ENCODE measurements around the gene SERGEF. TPM values are rescaled to one million over a fixed set of nuclear protein-coding genes. Genes with fewer than 3 reads are reported as not detected.

The SERGEF gene
- total and polyA plus RNA-seq, 10 of the 15 experiments (the other 5 are each of a cell fraction or from before 2014, with no cell fraction given) = 14.6 to 27.8 (median 22.4) TPM

GRCh38 chr11:17936790-17937189 lies 76.1 kb downstream of the SERGEF start:
- SMC1A ChIA-PET (ENCODE audit: uncharacterized antibody, unreplicated experiment) = no interaction called here
- no peaks in the 10 kb centered on the region for H3K79me2 ChIP-seq (ENCODE audit: control insufficient read depth, insufficient read depth, low read length)
- H3K36me3 ChIP-seq (ENCODE audit: control insufficient read depth in 2 of 2, insufficient read depth in 2 of 2, low read length in 1 of 2) = no peaks in the 10 kb centered on the region; a peak in 1 of 4 replicates
- H3K27me3 ChIP-seq (replicated peaks in 1 of 2; ENCODE audit: control insufficient read depth in 2 of 2, insufficient read depth in 2 of 2, low read length in 1 of 2) = no peaks in the 10 kb centered on the region
- intact Hi-C loops (cut with micrococcal nuclease; ENCODE audit: unreplicated experiment) = no loop called here
- H3K9me3 ChIP-seq (replicated peaks; ENCODE audit: control insufficient read depth, insufficient read depth, low read length) = no peaks in the 10 kb centered on the region
- no peak overlapping the region for H3K9ac ChIP-seq (ENCODE audit: control insufficient read depth, insufficient read depth, low read length)
- RAD21 ChIA-PET (ENCODE audit: unreplicated experiment) = no interaction called here
- POLR2A ChIA-PET = no interaction called here
- H4K20me1 ChIP-seq (ENCODE audit: control insufficient read depth, insufficient read depth) = no peaks in the 10 kb centered on the region
- no TSS peak for BruUV-seq (replicated peaks)
- FAIRE-seq (no peak), DNase-seq (ENCODE audit: low read depth, low spot score) (no peak), ATAC-seq (no peak)
- no peak overlapping the region for H2AFZ ChIP-seq (ENCODE audit: control insufficient read depth, low read depth, low read length)
- H3K4me3 ChIP-seq = no peak overlapping the region
- CTCF ChIA-PET = no interaction called here
- no peaks in the 10 kb centered on the region for H3K4me1 ChIP-seq (ENCODE audit: control insufficient read depth, insufficient read depth, low read length)
- no peak overlapping the region for H3K4me2 ChIP-seq (ENCODE audit: control insufficient read depth, insufficient read depth)
- WGBS (ENCODE audit: insufficient coverage, insufficient replicate concordance, low lambda C conversion rate, missing lambda C conversion rate) = 100% methylated on average over 1 of the region's 1 CpG
- no peak overlapping the region for H3K27ac ChIP-seq (ENCODE audit: control insufficient read depth, insufficient read depth)
- in situ Hi-C loops (cut with MboI) = no loop called here
- TF ChIP-seq, protein P1, sequence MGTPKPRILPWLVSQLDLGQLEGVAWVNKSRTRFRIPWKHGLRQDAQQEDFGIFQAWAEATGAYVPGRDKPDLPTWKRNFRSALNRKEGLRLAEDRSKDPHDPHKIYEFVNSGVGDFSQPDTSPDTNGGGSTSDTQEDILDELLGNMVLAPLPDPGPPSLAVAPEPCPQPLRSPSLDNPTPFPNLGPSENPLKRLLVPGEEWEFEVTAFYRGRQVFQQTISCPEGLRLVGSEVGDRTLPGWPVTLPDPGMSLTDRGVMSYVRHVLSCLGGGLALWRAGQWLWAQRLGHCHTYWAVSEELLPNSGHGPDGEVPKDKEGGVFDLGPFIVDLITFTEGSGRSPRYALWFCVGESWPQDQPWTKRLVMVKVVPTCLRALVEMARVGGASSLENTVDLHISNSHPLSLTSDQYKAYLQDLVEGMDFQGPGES (IDR thresholded peaks at IDR 0.05) = no peak
- TF ChIP-seq HDAC6 (IDR thresholded peaks at IDR 0.05; ENCODE audit: unreplicated experiment) (no peak), BCL11A (IDR thresholded peaks at IDR 0.05; ENCODE audit: low read depth, low read length) (no peak), SRF (IDR thresholded peaks at IDR 0.05; ENCODE audit: low read depth in 2 of 2, low read length in 2 of 2) (no peak), NR2C2 (IDR thresholded peaks at IDR 0.05; ENCODE audit: borderline replicate concordance, control insufficient read depth, insufficient read length, low read depth) (no peak), ZNF274 (IDR thresholded peaks at IDR 0.05; ENCODE audit: insufficient read depth, insufficient read length) (no peak)

DNA sequence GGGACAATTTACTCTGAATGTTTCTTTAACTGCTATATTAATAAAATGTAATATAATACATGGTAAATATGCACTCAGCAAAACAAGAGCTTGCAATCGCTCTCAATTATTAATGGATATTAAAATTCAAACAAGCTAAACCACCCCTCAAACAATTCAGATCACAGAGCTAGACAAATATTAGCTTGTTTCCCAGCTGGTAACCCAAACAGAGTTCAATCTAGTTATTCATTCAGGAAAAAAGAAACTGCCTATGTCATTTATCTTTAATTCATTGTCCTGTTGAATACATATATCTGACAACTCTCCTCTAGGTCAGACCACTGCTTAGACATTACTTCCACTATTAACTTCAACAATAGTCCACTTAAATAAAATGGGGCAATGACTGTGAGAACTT lies 78.7 kb downstream of the SERGEF start:
- 97% methylated on average over 1 of the region's 1 CpG for WGBS (ENCODE audit: insufficient coverage, insufficient replicate concordance, low lambda C conversion rate, missing lambda C conversion rate)
- in situ Hi-C loops (cut with MboI) = no loop called here
- TF ChIP-seq MXI1 (IDR thresholded peaks at IDR 0.05; ENCODE audit: low read depth, low read length) (no peak), HDAC6 (IDR thresholded peaks at IDR 0.05; ENCODE audit: unreplicated experiment) (no peak), JUNB (IDR thresholded peaks at IDR 0.05) (no peak), ZZZ3 (IDR thresholded peaks at IDR 0.05; ENCODE audit: control insufficient read depth, insufficient read length, low read depth) (no peak), SPI1 (IDR thresholded peaks at IDR 0.05; ENCODE audit: borderline replicate concordance, insufficient read depth, low read depth, low read length) (no peak), CHD1 (IDR thresholded peaks at IDR 0.05; ENCODE audit: low read depth, low read length) (no peak), SMARCA5 (IDR thresholded peaks at IDR 0.05) (no peak), YBX1 (IDR thresholded peaks at IDR 0.05) (no peak), MEF2A (IDR thresholded peaks at IDR 0.05; ENCODE audit: insufficient read depth, low read depth, low read length) (no peak), E4F1 (IDR thresholded peaks at IDR 0.05; ENCODE audit: borderline replicate concordance, partially characterized antibody) (no peak), GABPA (IDR thresholded peaks at IDR 0.05; ENCODE audit: low read depth) (no peak), ZNF217 (IDR thresholded peaks at IDR 0.05) (no peak)

More for the DNA sequence above, 78.7 kb downstream of the SERGEF start:
- Histone ChIP-seq H3K27ac (ENCODE audit: control insufficient read depth, insufficient read depth) (no peak overlapping the region), H3K4me2 (ENCODE audit: control insufficient read depth, insufficient read depth) (no peak overlapping the region), H3K4me1 (ENCODE audit: control insufficient read depth, insufficient read depth, low read length) (no peaks in the 10 kb centered on the region), H3K79me2 (ENCODE audit: control insufficient read depth, insufficient read depth, low read length) (no peaks in the 10 kb centered on the region), H3K4me3 (no peak overlapping the region), H2AFZ (ENCODE audit: control insufficient read depth, low read depth, low read length) (no peak overlapping the region), H3K36me3 (ENCODE audit: control insufficient read depth in 2 of 2, insufficient read depth in 2 of 2, low read length in 1 of 2) (no peaks in the 10 kb centered on the region; a peak in 1 of 4 replicates), H3K9me3 (replicated peaks; ENCODE audit: control insufficient read depth, insufficient read depth, low read length) (no peaks in the 10 kb centered on the region), H3K9ac (ENCODE audit: control insufficient read depth, insufficient read depth, low read length) (no peak overlapping the region), H4K20me1 (ENCODE audit: control insufficient read depth, insufficient read depth) (no peaks in the 10 kb centered on the region), H3K27me3 (replicated peaks in 1 of 2; ENCODE audit: control insufficient read depth in 2 of 2, insufficient read depth in 2 of 2, low read length in 1 of 2) (no peaks in the 10 kb centered on the region)
- DNase-seq (ENCODE audit: low read depth, low spot score) (no peak), FAIRE-seq (no peak), ATAC-seq (no peak)
- CTCF ChIA-PET = interaction anchor here (0.6 to 1.0 kb wide), 2 partner anchors 10 to 45 kb away, joined by 3 read pairs; no protein-coding TSS in a partner anchor
- intact Hi-C loops (cut with micrococcal nuclease; ENCODE audit: unreplicated experiment) = no loop called here
- SMC1A ChIA-PET (ENCODE audit: uncharacterized antibody, unreplicated experiment) = no interaction called here
- RAD21 ChIA-PET (ENCODE audit: unreplicated experiment) = no interaction called here
- POLR2A ChIA-PET = no interaction called here
- BruUV-seq (replicated peaks) = no TSS peak
